Measurements from ENCODE around the gene RAB41.

GRCh38 chrX:70254909-70255308, 27.1 kb upstream of the RAB41 start:
- TF ChIP-seq CTCF (IDR thresholded peaks at IDR 0.05 in 8 of 11, conservative IDR thresholded peaks at IDR 0.05 in 3 of 11) (no peak), POLR2A (IDR thresholded peaks at IDR 0.05) (no peak), POLR2AphosphoS5 (IDR thresholded peaks at IDR 0.05) (no peak)
